Smooth muscle cell (in vitro differentiated cells): ENCODE data around the gene ABCA7. TPM values are rescaled to one million over a fixed set of nuclear protein-coding genes. Genes with fewer than 3 reads are reported as not detected.

Experiments used
- DNase-seq: peaks from one replicate; lab custom pipeline; 2025; ENCODE audit not compliant: unreplicated experiment; lab: John Stamatoyannopoulos, UW
- H2AFZ ChIP-seq: fragments of 200-600 bp; sonication (generic); 2 replicates; pipeline ENCODE4 v1.6.0; 2016; ENCODE audit warnings: antibody characterized with exemption, low read depth, mild to moderate bottlenecking
- H3F3A ChIP-seq: fragments of 200-600 bp; sonication (generic); 2 replicates; pipeline ENCODE4 v1.6.0; 2017; ENCODE audit warnings: antibody characterized with exemption, low read depth
- H3K27ac ChIP-seq: fragments of 200-600 bp; sonication (generic); 2 replicates; pipeline ENCODE4 v1.5.1; 2016; ENCODE audit warnings: low read depth, mild to moderate bottlenecking
- H3K27me3 ChIP-seq: fragments of 200-600 bp; sonication (generic); 2 replicates; pipeline ENCODE4 v1.6.1; 2016; ENCODE audit warnings: low read depth, mild to moderate bottlenecking
- H3K36me3 ChIP-seq: fragments of 200-600 bp; sonication (generic); 2 replicates; pipeline ENCODE4 v1.5.1; 2016; ENCODE audit warnings: low read depth
- H3K4me1 ChIP-seq: fragments of 200-600 bp; sonication (generic); 2 replicates; pipeline ENCODE4 v1.5.1; 2016; ENCODE audit warnings: low read depth
- H3K4me2 ChIP-seq: fragments of 200-600 bp; sonication (generic); 2 replicates; pipeline ENCODE4 v1.6.0; 2016; ENCODE audit warnings: mild to moderate bottlenecking
- H3K4me3 ChIP-seq: fragments of 200-600 bp; sonication (generic); 2 replicates; pipeline ENCODE4 v1.5.1; 2016; ENCODE audit warnings: mild to moderate bottlenecking
- H3K79me2 ChIP-seq: fragments of 200-600 bp; sonication (generic); 2 replicates; pipeline ENCODE4 v1.6.0; 2016; ENCODE audit warnings: low read depth, mild to moderate bottlenecking
- H3K9ac ChIP-seq: fragments of 200-600 bp; sonication (generic); 2 replicates; pipeline ENCODE4 v1.6.0; 2016; ENCODE audit warnings: low read depth
- H3K9me3 ChIP-seq: fragments of 200-600 bp; sonication (generic); replicated peaks from 2 replicates; pipeline ENCODE4 v1.5.1; 2016; ENCODE audit warnings: low read depth
- H4K20me1 ChIP-seq: fragments of 200-600 bp; sonication (generic); 2 replicates; pipeline ENCODE4 v1.6.0; 2016; ENCODE audit warnings: low read depth
- CTCF ChIP-seq: fragments of 200-600 bp; sonication (generic); IDR thresholded peaks from 2 replicates; pipeline ENCODE4 v1.5.1; 2017; ENCODE audit warnings: borderline replicate concordance, mild to moderate bottlenecking, antibody characterized with exemption; ENCODE audit not compliant: insufficient read depth, poor library complexity, severe bottlenecking
- WGBS: methylation state at CpG from one replicate; pipeline ENCODE4 v1.1.7; 2016; ENCODE audit warnings: low lambda C conversion rate; 5-methylcytosine and 5-hydroxymethylcytosine counted together
- polyA plus RNA-seq: library from polyadenylated mRNA; unstranded; fragments of >200 nt; fragmentation: Nextera tagmentation; extraction: Ambion mirVana; gene quantifications from 2 replicates; pipeline ENCODE4 v1.2.1, GENCODE V29; 2016
- total RNA-seq: library from RNA; depleted of rRNA; stranded (reverse); fragments of >200 nt; gene quantifications from 2 replicates; pipeline ENCODE4 v1.2.3, GENCODE V29; 2014

The ABCA7 gene
- total and polyA plus RNA-seq, 2 experiments from 2014 or later: 4.1 to 11.8 TPM

GRCh38 chr19:999379-999719 is 40.6 kb upstream of the ABCA7 start:
- H4K20me1 ChIP-seq: no peaks in the 10 kb centered on the region
- H3K27ac ChIP-seq: no peak overlapping the region
- no peak for TF ChIP-seq CTCF
- no peak overlapping the region for H3K9ac ChIP-seq
- DNase-seq: no peak
- H3K9me3 ChIP-seq: no peaks in the 10 kb centered on the region
- H3K4me2 ChIP-seq: no peak overlapping the region
- H3K79me2 ChIP-seq: no peaks in the 10 kb centered on the region
- H3K4me3 ChIP-seq: no peak overlapping the region
- 84% methylated on average over 3 of the region's 3 CpGs for WGBS
- peaks cover 7% of the 10 kb centered on the region for H3K4me1 ChIP-seq
- H3K36me3 ChIP-seq: no peaks in the 10 kb centered on the region
- H3F3A ChIP-seq: no peaks in the 10 kb centered on the region
- no peak overlapping the region for H2AFZ ChIP-seq
- H3K27me3 ChIP-seq: peaks cover 56% of the 10 kb centered on the region

- WGBS: 9% methylated on average over 21 of the region's 43 CpGs
- Histone ChIP-seq H3K4me2 (peak within 1 kb of the TSS; percentile 86), H4K20me1 (no peaks in the 10 kb centered on the region), H3K27me3 (peaks cover 56% of the 10 kb centered on the region), H3K79me2 (no peaks in the 10 kb centered on the region), H3K9ac (no peak within 1 kb of the TSS), H2AFZ (no peak within 1 kb of the TSS), H3F3A (no peaks in the 10 kb centered on the region), H3K27ac (no peak within 1 kb of the TSS), H3K4me3 (peak within 1 kb of the TSS; percentile 46), H3K4me1 (peaks cover 7% of the 10 kb centered on the region), H3K36me3 (no peaks in the 10 kb centered on the region), H3K9me3 (no peaks in the 10 kb centered on the region)
- peak; percentile 15 for DNase-seq
- TF ChIP-seq CTCF: peak; percentile 45
These were observed 39.8 kb upstream of the ABCA7 start, which contains the start of gene GRIN3B for GRCh38 chr19:1000095-1000494. TSS of gene GRIN3B (plus strand) at chr19:1000419. CDS start at chr19:1000438, 19 bp downstream.

GRCh38 chr19:1000591-1001537 is 39.0 kb upstream of the ABCA7 start:
- Histone ChIP-seq H3K4me2 (peak overlapping the region; percentile 86), H3K79me2 (no peaks in the 10 kb centered on the region), H3K27ac (no peak overlapping the region), H3K4me3 (peak overlapping the region; percentile 45), H3K4me1 (peaks cover 7% of the 10 kb centered on the region), H3K9ac (no peak overlapping the region), H3K36me3 (no peaks in the 10 kb centered on the region), H2AFZ (no peak overlapping the region), H3K27me3 (peaks cover 55% of the 10 kb centered on the region), H3F3A (no peaks in the 10 kb centered on the region), H3K9me3 (no peaks in the 10 kb centered on the region), H4K20me1 (no peaks in the 10 kb centered on the region)
- TF ChIP-seq CTCF: no peak
- WGBS: 21% methylated on average over 28 of the region's 73 CpGs
- DNase-seq: no peak
